HepG2 (cell line): ENCODE results near the gene HEPN1. TPM values are rescaled to one million over a fixed set of nuclear protein-coding genes. Genes with fewer than 3 reads are reported as not detected.
A peak's percentile ranks its signal among the peaks of the same experiment; 100 is the strongest.

Experiments
- CBX5 ChIP-seq: sonication (generic); formaldehyde crosslinking; IDR thresholded peaks from 2 replicates; pipeline ENCODE4 v1.4.0; 2020; ENCODE audit warnings: missing genetic modification reagents, borderline replicate concordance
- FOSL2 ChIP-seq: sonication (generic); formaldehyde crosslinking; IDR thresholded peaks from 2 replicates; pipeline ENCODE4 v1.4.0; 2020; ENCODE audit warnings: missing genetic modification reagents
- MED1 ChIP-seq: sonication (generic); formaldehyde crosslinking; IDR thresholded peaks from 2 replicates; pipeline ENCODE4 v1.4.0; 2020; ENCODE audit warnings: missing genetic modification reagents
- MED8 ChIP-seq: sonication (generic); formaldehyde crosslinking; IDR thresholded peaks from 2 replicates; pipeline ENCODE4 v1.8.1; 2023; ENCODE audit warnings: mild to moderate bottlenecking, missing genetic modification reagents; ENCODE audit not compliant: insufficient replicate concordance
- NRL ChIP-seq: sonication (generic); formaldehyde crosslinking; IDR thresholded peaks from 2 replicates; pipeline ENCODE4 v1.5.0; 2020; ENCODE audit warnings: missing genetic modification reagents, mild to moderate bottlenecking, moderate library complexity, borderline replicate concordance
- POLR2G ChIP-seq: fragments of 200-400 bp; formaldehyde crosslinking; IDR thresholded peaks from 2 replicates; pipeline ENCODE4 v1.6.1; 2018; ENCODE audit warnings: mild to moderate bottlenecking, low read depth, low read length, moderate library complexity
- SIX4 ChIP-seq: sonication (generic); formaldehyde crosslinking; IDR thresholded peaks from 2 replicates; pipeline ENCODE4 v1.4.0; 2020; ENCODE audit warnings: missing genetic modification reagents
- ZNF333 ChIP-seq: sonication (generic); formaldehyde crosslinking; IDR thresholded peaks from 2 replicates; pipeline ENCODE4 v1.4.0; 2020; ENCODE audit warnings: mild to moderate bottlenecking, missing genetic modification reagents, borderline replicate concordance
- ZNF33B ChIP-seq: sonication (generic); formaldehyde crosslinking; IDR thresholded peaks from 2 replicates; pipeline ENCODE4 v1.5.1; 2020; ENCODE audit warnings: mild to moderate bottlenecking, missing genetic modification reagents
- ZNF713 ChIP-seq: sonication (generic); formaldehyde crosslinking; IDR thresholded peaks from 2 replicates; pipeline ENCODE4 v1.4.0; 2020; ENCODE audit warnings: mild to moderate bottlenecking, missing genetic modification reagents
- ZNF83 ChIP-seq: sonication (generic); formaldehyde crosslinking; IDR thresholded peaks from 2 replicates; pipeline ENCODE4 v1.4.0; 2020; ENCODE audit warnings: missing genetic modification reagents, mild to moderate bottlenecking, borderline replicate concordance
- polyA plus RNA-seq, 8 experiments: library from polyadenylated mRNA; depleted of rRNA in 3 of 8; stranded (reverse) in 7 of 8; unstranded in 1 of 8; fragments of >200 nt; fragmentation: Illumina TruSeq in 4 of 8; extraction: Trizol in 4 of 8; gene quantifications; 2 replicates each; pipeline versions ENCODE4 v1.2.1 to v1.2.3, GENCODE V29; 2011 to 2016; ENCODE audit warnings: low read depth in 4 of 8, missing spikeins in 1 of 8, mixed read lengths in 1 of 8; ENCODE audit not compliant: insufficient read depth in 1 of 8
- total RNA-seq, 5 experiments: library from RNA; depleted of rRNA; stranded (reverse); fragments of >200 nt; fragmentation: Illumina TruSeq; extraction: Trizol; gene quantifications; 2 replicates each; pipeline ENCODE4 v1.2.3, GENCODE V29; 2016; ENCODE audit warnings: low read depth in 1 of 5
- TF ChIP-seq, protein P1 (sequence below): sonication (generic); formaldehyde crosslinking; IDR thresholded peaks from 2 replicates; pipeline ENCODE4 v1.4.0; 2020; ENCODE audit warnings: missing genetic modification reagents
- TF ChIP-seq, protein P2 (sequence below): sonication (generic); formaldehyde crosslinking; IDR thresholded peaks from 2 replicates; pipeline ENCODE4 v1.4.0; 2020; ENCODE audit warnings: missing genetic modification reagents, borderline replicate concordance
- TF ChIP-seq, protein P3 (sequence below): sonication (generic); formaldehyde crosslinking; IDR thresholded peaks from 2 replicates; pipeline ENCODE4 v1.8.0; 2022; ENCODE audit warnings: missing genetic modification reagents, mild to moderate bottlenecking, inconsistent platforms, borderline replicate concordance
- TF ChIP-seq, protein P4 (sequence below), 2 experiments: sonication (generic) in 1 of 2; formaldehyde crosslinking in 1 of 2; IDR thresholded peaks; 2 replicates each; pipeline versions ENCODE4 v1.6.1 to v1.9.0; 2014 to 2022; ENCODE audit warnings: antibody characterized with exemption in 1 of 2, borderline replicate concordance in 1 of 2, inconsistent platforms in 1 of 2, low read depth in 1 of 2, missing genetic modification reagents in 1 of 2
- TF ChIP-seq, protein P5 (sequence below): sonication (generic); formaldehyde crosslinking; IDR thresholded peaks from 2 replicates; pipeline ENCODE4 v1.4.0; 2020; ENCODE audit warnings: missing genetic modification reagents, low read depth, mild to moderate bottlenecking, borderline replicate concordance

Gene HEPN1
- total and polyA plus RNA-seq, 2 of the 13 experiments (the other 11 are each of a cell fraction or from before 2014, with no cell fraction given) = not detected

DNA sequence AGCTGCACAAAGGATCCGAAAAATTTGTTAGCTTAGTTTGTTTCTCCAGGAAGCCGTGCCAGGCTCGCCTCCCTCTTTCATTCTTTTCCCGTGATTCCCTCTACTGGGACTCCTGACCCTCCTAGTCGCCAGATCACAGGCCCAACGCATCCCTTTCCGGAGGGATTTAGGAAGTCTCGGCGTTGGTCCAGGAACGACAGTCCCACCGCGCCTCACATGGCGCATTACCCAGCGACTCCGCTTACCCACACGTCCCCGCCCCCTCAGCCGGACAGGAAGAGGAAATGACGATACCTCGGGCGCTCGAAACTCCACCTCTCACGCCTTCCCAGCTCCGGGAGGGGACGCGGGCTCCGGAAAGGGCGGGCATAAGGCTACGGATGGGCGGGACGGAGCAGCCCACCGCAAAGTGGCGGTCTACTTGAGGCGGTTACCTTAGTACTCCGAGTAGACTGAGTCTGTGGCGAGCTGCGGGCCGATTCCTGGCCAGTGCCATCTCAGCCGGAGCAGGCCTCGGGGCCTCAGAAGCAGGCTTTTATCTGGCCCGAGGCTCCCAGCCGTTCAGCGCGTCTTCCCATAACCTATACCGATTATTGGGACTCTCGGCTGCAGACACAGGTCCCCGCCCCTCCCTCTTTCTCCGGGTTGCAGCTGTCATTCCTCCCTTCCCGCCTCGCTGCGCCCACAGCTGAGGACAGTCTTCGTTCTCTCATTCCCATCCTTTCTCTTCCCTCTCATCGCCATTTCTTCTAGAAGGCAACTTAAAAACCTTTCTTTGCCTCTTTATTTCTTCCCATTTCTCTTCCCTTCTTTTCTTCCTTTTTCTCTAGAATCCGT, 34.9 kb downstream of the HEPN1 start, which contains the start of gene CCDC15 (continued):
- TF ChIP-seq, protein P1, sequence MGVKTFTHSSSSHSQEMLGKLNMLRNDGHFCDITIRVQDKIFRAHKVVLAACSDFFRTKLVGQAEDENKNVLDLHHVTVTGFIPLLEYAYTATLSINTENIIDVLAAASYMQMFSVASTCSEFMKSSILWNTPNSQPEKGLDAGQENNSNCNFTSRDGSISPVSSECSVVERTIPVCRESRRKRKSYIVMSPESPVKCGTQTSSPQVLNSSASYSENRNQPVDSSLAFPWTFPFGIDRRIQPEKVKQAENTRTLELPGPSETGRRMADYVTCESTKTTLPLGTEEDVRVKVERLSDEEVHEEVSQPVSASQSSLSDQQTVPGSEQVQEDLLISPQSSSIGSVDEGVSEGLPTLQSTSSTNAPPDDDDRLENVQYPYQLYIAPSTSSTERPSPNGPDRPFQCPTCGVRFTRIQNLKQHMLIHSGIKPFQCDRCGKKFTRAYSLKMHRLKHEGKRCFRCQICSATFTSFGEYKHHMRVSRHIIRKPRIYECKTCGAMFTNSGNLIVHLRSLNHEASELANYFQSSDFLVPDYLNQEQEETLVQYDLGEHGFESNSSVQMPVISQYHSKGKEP (CRISPR knock-in tag) = no peak
- TF ChIP-seq, protein P2, sequence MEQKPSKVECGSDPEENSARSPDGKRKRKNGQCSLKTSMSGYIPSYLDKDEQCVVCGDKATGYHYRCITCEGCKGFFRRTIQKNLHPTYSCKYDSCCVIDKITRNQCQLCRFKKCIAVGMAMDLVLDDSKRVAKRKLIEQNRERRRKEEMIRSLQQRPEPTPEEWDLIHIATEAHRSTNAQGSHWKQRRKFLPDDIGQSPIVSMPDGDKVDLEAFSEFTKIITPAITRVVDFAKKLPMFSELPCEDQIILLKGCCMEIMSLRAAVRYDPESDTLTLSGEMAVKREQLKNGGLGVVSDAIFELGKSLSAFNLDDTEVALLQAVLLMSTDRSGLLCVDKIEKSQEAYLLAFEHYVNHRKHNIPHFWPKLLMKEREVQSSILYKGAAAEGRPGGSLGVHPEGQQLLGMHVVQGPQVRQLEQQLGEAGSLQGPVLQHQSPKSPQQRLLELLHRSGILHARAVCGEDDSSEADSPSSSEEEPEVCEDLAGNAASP (CRISPR knock-in tag) = peak; percentile 54
- TF ChIP-seq ZNF713 (CRISPR knock-in tag) = no peak
- peak; percentile 72 for TF ChIP-seq MED1
- peak; percentile 92 for TF ChIP-seq POLR2G
- TF ChIP-seq, protein P3, sequence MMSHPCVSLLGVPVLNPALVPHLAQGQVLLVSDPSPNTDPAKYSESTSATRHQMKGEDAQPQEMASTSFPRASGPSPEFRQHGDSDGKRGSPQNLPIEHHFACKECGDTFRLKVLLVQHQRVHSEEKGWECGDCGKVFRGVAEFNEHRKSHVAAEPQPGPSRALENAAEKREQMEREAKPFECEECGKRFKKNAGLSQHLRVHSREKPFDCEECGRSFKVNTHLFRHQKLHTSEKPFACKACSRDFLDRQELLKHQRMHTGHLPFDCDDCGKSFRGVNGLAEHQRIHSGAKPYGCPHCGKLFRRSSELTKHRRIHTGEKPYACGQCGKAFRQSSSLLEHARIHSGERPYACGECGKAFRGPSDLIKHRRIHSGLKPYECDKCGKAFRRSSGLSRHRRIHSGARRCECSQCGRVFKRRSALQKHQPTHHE (CRISPR knock-in tag) = no peak
- TF ChIP-seq, protein P4, sequence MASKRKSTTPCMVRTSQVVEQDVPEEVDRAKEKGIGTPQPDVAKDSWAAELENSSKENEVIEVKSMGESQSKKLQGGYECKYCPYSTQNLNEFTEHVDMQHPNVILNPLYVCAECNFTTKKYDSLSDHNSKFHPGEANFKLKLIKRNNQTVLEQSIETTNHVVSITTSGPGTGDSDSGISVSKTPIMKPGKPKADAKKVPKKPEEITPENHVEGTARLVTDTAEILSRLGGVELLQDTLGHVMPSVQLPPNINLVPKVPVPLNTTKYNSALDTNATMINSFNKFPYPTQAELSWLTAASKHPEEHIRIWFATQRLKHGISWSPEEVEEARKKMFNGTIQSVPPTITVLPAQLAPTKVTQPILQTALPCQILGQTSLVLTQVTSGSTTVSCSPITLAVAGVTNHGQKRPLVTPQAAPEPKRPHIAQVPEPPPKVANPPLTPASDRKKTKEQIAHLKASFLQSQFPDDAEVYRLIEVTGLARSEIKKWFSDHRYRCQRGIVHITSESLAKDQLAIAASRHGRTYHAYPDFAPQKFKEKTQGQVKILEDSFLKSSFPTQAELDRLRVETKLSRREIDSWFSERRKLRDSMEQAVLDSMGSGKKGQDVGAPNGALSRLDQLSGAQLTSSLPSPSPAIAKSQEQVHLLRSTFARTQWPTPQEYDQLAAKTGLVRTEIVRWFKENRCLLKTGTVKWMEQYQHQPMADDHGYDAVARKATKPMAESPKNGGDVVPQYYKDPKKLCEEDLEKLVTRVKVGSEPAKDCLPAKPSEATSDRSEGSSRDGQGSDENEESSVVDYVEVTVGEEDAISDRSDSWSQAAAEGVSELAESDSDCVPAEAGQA (IDR thresholded peaks at IDR 0.05; ENCODE audit: low read depth) = peak; percentile 42; the same call in 1 of the 2 replicates
- TF ChIP-seq, protein P4 (CRISPR knock-in tag; IDR thresholded peaks at IDR 0.05; ENCODE audit: borderline replicate concordance) = no peak
- peak; percentile 58 for TF ChIP-seq MED8
- peak; percentile 53; the same call in 1 of the 2 replicates for TF ChIP-seq SIX4 (CRISPR knock-in tag)
- peak; percentile 71; the same call in 1 of the 2 replicates for TF ChIP-seq ZNF83 (CRISPR knock-in tag)
- TF ChIP-seq CBX5 (CRISPR knock-in tag) = peak; percentile 10; the same call in 1 of the 2 replicates
- TF ChIP-seq, protein P5, sequence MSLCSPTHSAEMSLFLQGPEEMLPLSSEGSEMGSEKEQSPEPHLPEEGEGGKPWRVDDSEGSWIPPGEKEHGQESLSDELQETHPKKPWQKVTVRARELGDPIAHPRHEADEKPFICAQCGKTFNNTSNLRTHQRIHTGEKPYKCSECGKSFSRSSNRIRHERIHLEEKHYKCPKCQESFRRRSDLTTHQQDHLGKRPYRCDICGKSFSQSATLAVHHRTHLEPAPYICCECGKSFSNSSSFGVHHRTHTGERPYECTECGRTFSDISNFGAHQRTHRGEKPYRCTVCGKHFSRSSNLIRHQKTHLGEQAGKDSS (CRISPR knock-in tag) = peak; percentile 75
- peak; percentile 39 for TF ChIP-seq FOSL2 (CRISPR knock-in tag)
- TF ChIP-seq ZNF33B (CRISPR knock-in tag) = no peak
- 0 out of 2 replicates have a peak, but pooled peaks have one; percentile 31 for TF ChIP-seq ZNF333
- TF ChIP-seq NRL (CRISPR knock-in tag) = peak; percentile 91; the same call in 1 of the 2 replicates
